Measurements from ENCODE around the gene ANXA9. TPM values are rescaled to one million over a fixed set of nuclear protein-coding genes. Genes with fewer than 3 reads are reported as not detected.

Gene ANXA9
- total RNA-seq, 2 experiments from 2014 or later, result 0.27 to 0.28 TPM

- DNase-seq, result no peak
- intact Hi-C loops (cut with DNase I, micrococcal nuclease), result loop anchor here (1.0 to 5.0 kb wide), 2 partner anchors 27 to 151 kb away; partner anchors contain the start of gene TNFAIP8L2 (in 1 of the 2)
- peak overlapping the region; percentile 90 for H3K4me3 Mint-ChIP-seq
- ATAC-seq, result no peak
- H3K4me1 Mint-ChIP-seq, result peaks cover 74% of the 10 kb centered on the region
- ChIA-PET CTCF (interaction anchor here (0.6 to 3.9 kb wide), 31 partner anchors 10 to 773 kb away, joined by 3 to 68 read pairs (median 4); partner anchors contain the start of genes ANXA9, C1orf56, CERS2 and CTSS), POLR2A (interaction anchor here (0.6 to 1.7 kb wide), 5 partner anchors 28 to 433 kb away, joined by 3 to 9 read pairs (median 5); partner anchors contain the start of genes CERS2, ENSA and ZNF687)
- peak overlapping the region; percentile 96 for H3K27ac Mint-ChIP-seq
- H3K9me3 Mint-ChIP-seq (ENCODE audit: low read depth), result no peaks in the 10 kb centered on the region
- no peaks in the 10 kb centered on the region for H3K27me3 Mint-ChIP-seq
- peaks cover 6% of the 10 kb centered on the region for H3K36me3 Mint-ChIP-seq (ENCODE audit: low read depth)
These were observed 23.7 kb downstream of the ANXA9 start for GRCh38 chr1:151005729-151006319.

GRCh38 chr1:151006327-151007052 is 24.4 kb downstream of the ANXA9 start, which contains the start of gene MINDY1:
MINDY1 (minus strand) TSS chr1:151006902; CDS start chr1:151002617, 4,285 bp downstream.
- Mint-ChIP-seq H3K9me3 (ENCODE audit: low read depth) (no peaks in the 10 kb centered on the region), H3K4me1 (peaks cover 75% of the 10 kb centered on the region), H3K27ac (peak within 1 kb of the TSS; percentile 96), H3K4me3 (peak within 1 kb of the TSS; percentile 90), H3K27me3 (no peaks in the 10 kb centered on the region), H3K36me3 (ENCODE audit: low read depth) (peaks cover 9% of the 10 kb centered on the region)
- POLR2A ChIA-PET, result interaction anchor here (0.6 to 1.7 kb wide), 6 partner anchors 29 to 520 kb away, joined by 3 to 9 read pairs (median 4); partner anchors contain the start of genes CERS2, TARS2, TNFAIP8L2 and ZNF687
- intact Hi-C loops (cut with DNase I, micrococcal nuclease), result loop anchor here (1.0 to 5.0 kb wide), 2 partner anchors 27 to 151 kb away; partner anchors contain the start of gene TNFAIP8L2 (in 1 of the 2)
- CTCF ChIA-PET, result interaction anchor here (0.6 to 3.9 kb wide), 33 partner anchors 11 to 774 kb away, joined by 3 to 68 read pairs (median 4); partner anchors contain the start of genes ANXA9, C1orf56, CERS2 and CTSS
- DNase-seq, result peak; percentile 64
- peak; percentile 55 for ATAC-seq

DNA sequence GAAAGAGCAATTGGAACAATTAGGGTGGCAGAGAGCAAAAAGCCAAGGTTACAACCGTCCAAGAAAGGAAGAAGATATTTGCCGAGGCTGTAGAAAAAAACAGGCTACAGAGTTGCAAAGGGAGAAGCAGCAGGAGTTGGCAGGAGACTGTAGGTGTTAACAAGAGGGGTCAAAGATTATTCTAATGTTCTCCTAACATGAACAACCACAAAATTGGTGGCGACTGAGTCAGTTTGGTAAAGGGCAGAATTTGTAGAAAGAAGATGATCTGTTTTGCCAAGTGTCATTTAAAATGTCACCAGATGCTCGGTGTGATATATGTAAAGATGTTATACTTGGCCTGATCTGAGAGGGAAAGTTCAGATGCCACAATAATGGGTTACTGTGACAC is 25.8 kb downstream of the ANXA9 start:
- CTCF ChIA-PET, result interaction anchor here (0.6 to 3.9 kb wide), 4 partner anchors 12 to 446 kb away, joined by 3 to 68 read pairs (median 8); no protein-coding TSS in a partner anchor
- peaks cover 3% of the 10 kb centered on the region for H3K36me3 Mint-ChIP-seq (ENCODE audit: low read depth)
- intact Hi-C loops (cut with DNase I, micrococcal nuclease), result loop anchor here (1.0 to 5.0 kb wide), 19 partner anchors 34 to 687 kb away; partner anchors contain the start of genes CDC42SE1 (in 2 of the 2), GABPB2 (in 2 of the 2), TNFAIP8L2 (in 2 of the 2) and ARNT (in 1 of the 2)
- peak; percentile 30 for DNase-seq
- H3K4me1 Mint-ChIP-seq, result peaks cover 68% of the 10 kb centered on the region
- peak overlapping the region; percentile 96 for H3K27ac Mint-ChIP-seq
- H3K9me3 Mint-ChIP-seq (ENCODE audit: low read depth), result no peaks in the 10 kb centered on the region
- POLR2A ChIA-PET, result no interaction called here
- peak overlapping the region; percentile 90 for H3K4me3 Mint-ChIP-seq
- no peaks in the 10 kb centered on the region for H3K27me3 Mint-ChIP-seq
- ATAC-seq, result no peak

DNA sequence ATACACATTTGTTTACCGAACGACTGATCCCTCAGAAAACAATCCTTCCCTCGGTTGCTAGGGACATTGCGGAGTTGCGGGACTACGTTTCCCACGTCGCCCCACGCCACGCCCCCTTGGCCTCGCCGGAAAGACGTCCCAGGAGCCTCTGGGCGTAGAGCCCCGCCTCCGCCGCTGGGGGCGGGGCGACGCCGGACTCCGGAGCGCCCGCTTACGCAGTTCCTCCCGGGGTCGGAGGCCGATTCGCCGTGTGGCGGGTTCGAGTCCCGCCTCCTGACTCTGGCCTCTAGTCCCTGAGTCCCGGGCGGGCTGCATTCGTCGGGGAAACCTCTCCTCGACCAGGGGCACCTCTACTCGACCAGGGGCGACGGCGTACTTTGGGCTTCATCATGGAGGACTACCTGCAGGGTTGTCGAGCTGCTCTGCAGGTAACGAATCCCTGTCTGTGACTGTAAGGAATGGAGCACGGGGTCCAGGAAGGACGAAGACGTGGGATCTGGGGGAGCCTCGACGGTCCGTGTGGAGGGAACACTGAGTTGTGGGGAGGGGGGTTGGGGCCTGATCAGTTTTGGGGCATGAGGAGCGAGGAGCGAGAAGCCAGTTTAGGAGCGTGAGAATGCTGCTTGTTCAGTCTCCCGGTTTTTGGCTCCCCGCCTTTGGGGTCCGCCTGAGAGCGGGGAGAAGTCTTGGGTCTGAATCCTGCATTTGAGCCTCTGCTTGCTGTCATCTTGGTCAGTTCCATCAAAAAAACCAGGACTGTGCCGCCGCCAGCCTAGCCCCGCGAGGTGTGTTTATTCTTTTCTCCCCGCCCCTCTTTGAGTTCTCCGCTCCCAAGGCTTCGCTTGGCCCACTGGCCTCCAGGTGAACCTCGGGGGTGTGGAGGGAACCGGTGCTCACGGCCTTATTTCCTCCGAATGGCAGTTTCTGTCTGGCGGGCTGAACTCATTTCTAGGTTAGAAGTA is 26.4 kb downstream of the ANXA9 start, which contains the start of gene PRUNE1:
Gene PRUNE1 (plus strand): TSS at position 206 of the 962 bp plus-strand sequence. CDS start 184 bp downstream, at position 390.
- DNase-seq, result peak; percentile 99
- H3K4me1 Mint-ChIP-seq, result peaks cover 61% of the 10 kb centered on the region
- peaks cover 3% of the 10 kb centered on the region for H3K36me3 Mint-ChIP-seq (ENCODE audit: low read depth)
- ChIA-PET POLR2A (no interaction called here), CTCF (interaction anchor here (0.6 to 1.0 kb wide), 5 partner anchors 51 to 728 kb away, joined by 3 to 6 read pairs (median 3); no protein-coding TSS in a partner anchor)
- peak within 1 kb of the TSS; percentile 96 for H3K27ac Mint-ChIP-seq
- intact Hi-C loops (cut with DNase I, micrococcal nuclease), result loop anchor here (1.0 to 5.0 kb wide), 19 partner anchors 34 to 687 kb away; partner anchors contain the start of genes CDC42SE1 (in 2 of the 2), GABPB2 (in 2 of the 2), TNFAIP8L2 (in 2 of the 2) and ARNT (in 1 of the 2)
- H3K9me3 Mint-ChIP-seq (ENCODE audit: low read depth), result no peaks in the 10 kb centered on the region
- no peaks in the 10 kb centered on the region for H3K27me3 Mint-ChIP-seq
- peak; percentile 84 for ATAC-seq
- H3K4me3 Mint-ChIP-seq, result peak within 1 kb of the TSS; percentile 90

- Mint-ChIP-seq H3K27ac (peak overlapping the region; percentile 96), H3K27me3 (no peaks in the 10 kb centered on the region), H3K4me3 (peak overlapping the region; percentile 90), H3K4me1 (peaks cover 55% of the 10 kb centered on the region), H3K9me3 (ENCODE audit: low read depth) (no peaks in the 10 kb centered on the region), H3K36me3 (ENCODE audit: low read depth) (peaks cover 3% of the 10 kb centered on the region)
- intact Hi-C loops (cut with DNase I, micrococcal nuclease), result loop anchor here (2.0 to 5.0 kb wide), 9 partner anchors 40 to 646 kb away; partner anchors contain the start of genes TNFAIP8L2 (in 2 of the 2), CDC42SE1 (in 1 of the 2), GOLPH3L (in 1 of the 2) and PIP5K1A (in 1 of the 2)
- no peak for ATAC-seq
- CTCF ChIA-PET, result interaction anchor here (0.7 to 4.4 kb wide), 5 partner anchors 16 to 729 kb away, joined by 3 to 17 read pairs (median 6); partner anchors contain the start of gene TNFAIP8L2
- DNase-seq, result peak; percentile 38
- POLR2A ChIA-PET, result interaction anchor here (0.5 kb wide), 1 partner anchor 41 kb away, joined by 5 read pairs; no protein-coding TSS in a partner anchor
These were observed 27.1 kb downstream of the ANXA9 start for GRCh38 chr1:151009206-151009587.

- Mint-ChIP-seq H3K4me3 (peak overlapping the region; percentile 90), H3K27me3 (no peaks in the 10 kb centered on the region), H3K36me3 (ENCODE audit: low read depth) (peaks cover 3% of the 10 kb centered on the region), H3K27ac (peak overlapping the region; percentile 96), H3K4me1 (peaks cover 52% of the 10 kb centered on the region), H3K9me3 (ENCODE audit: low read depth) (no peaks in the 10 kb centered on the region)
- no peak for DNase-seq
- no peak for ATAC-seq
- CTCF ChIA-PET, result interaction anchor here (0.9 to 4.4 kb wide), 5 partner anchors 15 to 249 kb away, joined by 3 to 17 read pairs (median 6); partner anchors contain the start of gene TNFAIP8L2
- intact Hi-C loops (cut with DNase I, micrococcal nuclease), result loop anchor here (2.0 to 5.0 kb wide), 9 partner anchors 39 to 647 kb away; partner anchors contain the start of genes TNFAIP8L2 (in 2 of the 2), CDC42SE1 (in 1 of the 2), GOLPH3L (in 1 of the 2) and PIP5K1A (in 1 of the 2)
- POLR2A ChIA-PET, result interaction anchor here (0.5 kb wide), 1 partner anchor 40 kb away, joined by 5 read pairs; no protein-coding TSS in a partner anchor
These were observed 27.7 kb downstream of the ANXA9 start for GRCh38 chr1:151009674-151010345.

- H3K4me1 Mint-ChIP-seq, result peaks cover 50% of the 10 kb centered on the region
- H3K4me3 Mint-ChIP-seq, result peak overlapping the region; percentile 0
- POLR2A ChIA-PET, result no interaction called here
- CTCF ChIA-PET, result interaction anchor here (0.9 to 4.4 kb wide), 3 partner anchors 14 to 147 kb away, joined by 4 to 17 read pairs (median 10); partner anchors contain the start of gene TNFAIP8L2
- H3K9me3 Mint-ChIP-seq (ENCODE audit: low read depth), result no peaks in the 10 kb centered on the region
- peaks cover 3% of the 10 kb centered on the region for H3K36me3 Mint-ChIP-seq (ENCODE audit: low read depth)
- no peak overlapping the region for H3K27ac Mint-ChIP-seq
- H3K27me3 Mint-ChIP-seq, result no peaks in the 10 kb centered on the region
- no peak for ATAC-seq
- intact Hi-C loops (cut with DNase I, micrococcal nuclease), result no loop called here
- no peak for DNase-seq
These were observed 28.2 kb downstream of the ANXA9 start for GRCh38 chr1:151010346-151010726.

DNA sequence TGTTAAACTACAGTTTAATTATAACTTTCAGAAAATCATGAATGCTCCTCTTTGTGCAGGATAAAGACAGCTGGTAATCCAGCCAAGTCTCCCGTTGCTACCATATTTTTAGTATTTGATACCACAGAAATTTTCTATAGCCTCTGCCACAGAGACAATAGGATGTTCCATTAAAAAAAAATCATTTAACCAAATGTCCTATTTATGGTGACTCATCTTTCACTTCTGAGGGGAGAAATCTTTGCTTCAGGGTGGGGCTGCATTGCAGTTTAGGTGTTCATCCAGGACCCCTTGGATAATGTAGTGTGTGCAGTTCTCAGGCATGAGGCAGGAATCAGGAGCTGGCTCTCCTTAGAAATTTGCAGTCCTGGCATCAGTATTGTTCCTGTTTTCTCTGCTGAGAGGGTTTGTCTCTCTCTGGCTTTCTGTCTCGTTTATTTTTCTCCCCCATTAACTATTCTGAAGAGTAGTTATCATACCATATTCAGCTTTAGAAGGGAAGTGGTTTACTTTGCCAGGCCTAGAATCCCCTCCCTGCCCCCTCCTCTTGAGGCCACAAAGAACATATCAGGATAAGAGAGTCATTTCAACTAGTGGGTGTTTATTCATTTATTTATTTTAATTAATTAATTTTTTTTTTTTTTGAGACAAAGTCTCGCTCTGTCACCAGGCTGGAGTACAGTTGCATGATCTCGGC is 29.2 kb downstream of the ANXA9 start:
- intact Hi-C loops (cut with DNase I, micrococcal nuclease), result no loop called here
- H3K9me3 Mint-ChIP-seq (ENCODE audit: low read depth), result no peaks in the 10 kb centered on the region
- ATAC-seq, result no peak
- no peak overlapping the region for H3K4me3 Mint-ChIP-seq
- ChIA-PET CTCF (interaction anchor here (0.7 to 4.4 kb wide), 7 partner anchors 13 to 146 kb away, joined by 3 to 17 read pairs (median 5); partner anchors contain the start of genes C1orf56, CDC42SE1 and TNFAIP8L2), POLR2A (no interaction called here)
- H3K4me1 Mint-ChIP-seq, result peaks cover 46% of the 10 kb centered on the region
- peaks cover 3% of the 10 kb centered on the region for H3K36me3 Mint-ChIP-seq (ENCODE audit: low read depth)
- no peak for DNase-seq
- no peaks in the 10 kb centered on the region for H3K27me3 Mint-ChIP-seq
- peak overlapping the region; percentile 25 for H3K27ac Mint-ChIP-seq

All from activated CD4-positive, alpha-beta T cell treated with anti-CD3 and anti-CD28 coated beads for 36 hours (primary cell).